Hepatic stellate cell (primary cell): ENCODE measurements around the gene NTMT1.

Experiments
- DNase-seq: peaks from one replicate; pipeline ENCODE4 v3.0.0; 2011; ENCODE audit warnings: low spot score

NTMT1 gene

DNA sequence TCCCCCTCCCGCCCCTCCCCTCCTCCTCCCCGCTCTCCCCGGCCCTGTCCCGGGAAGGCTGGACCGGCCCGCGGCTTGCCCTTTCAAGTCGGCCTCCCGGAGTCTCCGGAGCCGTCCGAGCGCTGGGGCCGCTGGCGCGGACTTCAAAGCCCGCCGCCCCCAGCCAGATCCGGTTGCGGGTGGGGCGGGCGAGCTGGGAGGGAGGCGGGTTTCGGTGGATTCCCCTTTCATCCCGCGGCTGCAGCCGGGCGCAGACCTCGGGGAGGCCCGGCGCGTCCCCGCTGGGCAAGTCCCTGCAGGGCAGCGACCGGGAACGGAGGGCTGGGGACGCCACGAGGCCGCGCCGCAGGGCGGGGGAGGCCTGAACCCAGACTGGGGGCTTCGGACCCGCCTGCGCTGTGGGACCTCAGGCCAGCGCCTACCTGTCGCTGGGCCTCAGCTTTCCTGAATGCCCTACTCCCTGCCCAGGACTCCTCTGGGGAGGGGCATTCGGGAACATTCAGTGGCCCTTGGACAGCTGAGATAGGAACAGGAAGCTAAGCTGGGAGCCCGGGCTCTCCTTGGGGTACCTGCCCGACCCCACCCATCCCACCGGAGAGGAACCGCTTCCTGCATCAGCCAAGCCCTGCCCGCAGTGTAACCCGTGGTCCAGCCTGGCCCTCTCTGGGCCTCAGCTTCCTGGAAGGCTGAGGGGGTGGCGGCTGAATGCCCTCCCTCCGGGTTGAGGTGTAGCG lies 28.4 kb upstream of the NTMT1 start:
- peak; percentile 66 for DNase-seq

DNA sequence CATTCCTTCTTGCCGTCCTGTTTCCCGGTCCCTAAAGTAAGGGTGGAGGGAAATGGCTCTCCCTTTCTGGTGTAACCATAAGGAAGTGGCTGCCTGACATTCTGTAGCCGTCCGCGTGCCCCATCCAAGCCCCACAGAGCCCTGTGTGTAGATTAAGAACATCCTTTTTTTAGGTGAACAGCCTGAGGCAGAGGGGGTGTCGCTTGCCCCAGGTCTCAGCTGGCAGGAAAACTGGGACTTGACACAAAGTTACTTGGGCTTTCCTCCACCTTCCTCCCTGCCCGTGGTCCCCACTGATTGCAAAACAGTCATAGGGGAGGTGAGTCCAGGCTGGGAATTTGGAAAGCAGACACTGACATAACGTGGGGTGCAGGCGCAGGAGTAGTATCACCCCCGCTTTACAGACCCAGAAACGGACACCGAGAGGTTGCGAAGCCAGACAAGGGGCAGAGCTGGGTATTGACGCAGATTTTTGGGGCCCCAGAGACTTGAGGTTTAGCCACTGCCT lies 27.8 kb upstream of the NTMT1 start:
- DNase-seq = no peak

GRCh38 chr9:129601082-129601674 lies 24.8 kb upstream of the NTMT1 start:
- no peak for DNase-seq

DNA sequence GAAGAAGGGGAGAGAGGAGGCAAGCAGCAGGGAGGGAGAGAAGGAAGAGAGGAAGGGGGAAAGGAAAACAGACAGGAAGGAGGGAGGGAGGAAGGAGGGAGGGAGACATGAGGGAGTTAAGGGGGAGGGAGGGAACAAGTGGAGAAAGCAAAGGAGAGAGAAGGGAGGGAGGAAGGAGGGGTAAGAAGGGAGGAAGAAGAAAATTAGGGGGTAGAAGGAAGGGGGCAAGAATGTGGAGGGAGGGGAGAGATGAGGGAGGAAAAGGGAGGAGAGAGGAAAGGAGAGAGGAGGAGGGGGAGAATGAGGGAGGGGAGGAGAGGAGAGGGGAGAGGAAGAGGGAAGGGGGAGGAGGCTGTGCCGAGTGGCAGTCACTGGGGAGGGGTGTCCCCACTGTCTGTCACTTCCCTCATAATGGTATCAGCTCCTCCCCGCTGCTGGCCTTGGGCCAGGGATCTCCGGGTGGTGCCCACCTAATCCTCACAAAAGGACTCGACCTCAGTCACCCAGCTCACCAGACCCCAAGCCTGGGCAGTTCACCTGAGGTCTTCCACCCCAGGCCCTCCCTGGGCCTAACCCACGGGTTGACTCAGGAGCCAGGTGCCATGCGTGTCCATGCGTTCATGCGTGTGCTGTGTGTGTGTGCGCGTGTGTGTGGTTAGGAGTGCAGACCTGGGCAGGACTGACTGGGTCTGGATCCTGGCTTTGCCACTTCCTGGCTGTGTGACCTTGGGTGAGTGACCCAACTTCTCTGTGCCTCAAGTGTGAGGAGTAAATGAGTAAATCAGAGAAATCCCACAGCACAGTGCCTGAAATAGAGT lies 23.2 kb upstream of the NTMT1 start:
- no peak for DNase-seq

- DNase-seq = no peak
These were observed 21.8 kb upstream of the NTMT1 start for GRCh38 chr9:129604056-129604765.

- no peak for DNase-seq
These were observed 21.2 kb upstream of the NTMT1 start for GRCh38 chr9:129604766-129605163.

DNA sequence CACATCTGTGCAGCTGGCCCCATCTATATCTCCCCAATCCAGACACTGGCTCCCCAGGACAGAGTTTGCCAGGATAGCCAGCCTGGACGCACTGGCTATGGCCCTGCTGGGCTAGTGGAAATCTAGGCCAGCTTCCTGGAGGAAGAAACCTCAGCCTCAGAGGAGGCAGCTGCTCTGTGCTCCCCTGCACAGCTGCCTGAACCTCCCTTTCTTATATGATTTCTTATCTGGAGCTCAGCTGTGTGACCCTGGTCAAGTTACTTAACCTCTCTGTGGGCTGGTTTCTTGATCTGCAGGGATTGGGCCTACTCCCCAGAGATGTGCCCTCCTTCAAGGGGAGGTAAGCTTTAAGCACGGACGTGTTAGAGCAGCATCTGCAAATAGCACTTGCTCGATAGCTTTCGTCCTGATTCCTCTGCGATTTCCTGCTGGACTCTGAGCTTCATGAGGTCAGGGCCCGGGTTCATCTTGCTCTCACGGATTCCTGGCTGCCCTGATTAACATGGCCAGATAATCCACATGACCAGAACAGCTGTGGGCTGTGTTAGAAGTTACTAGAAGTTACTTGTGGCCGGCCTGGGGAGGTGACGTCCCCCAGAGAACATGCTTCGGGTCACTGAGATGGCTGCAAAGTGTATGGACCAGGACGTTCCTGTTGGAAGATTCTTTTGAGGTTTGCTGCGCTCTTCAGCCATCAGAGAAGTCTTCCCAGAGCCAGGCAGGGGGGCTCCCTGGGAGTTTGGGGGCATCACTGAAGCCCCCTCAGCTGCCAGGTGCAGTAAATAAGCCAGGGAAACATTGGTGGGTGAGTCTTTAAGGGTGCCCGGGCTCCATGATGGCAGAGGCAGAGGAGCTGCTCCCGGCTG lies 19.6 kb upstream of the NTMT1 start:
- no peak for DNase-seq

- DNase-seq = no peak
These were observed 19.0 kb upstream of the NTMT1 start for GRCh38 chr9:129607027-129607387.

DNA sequence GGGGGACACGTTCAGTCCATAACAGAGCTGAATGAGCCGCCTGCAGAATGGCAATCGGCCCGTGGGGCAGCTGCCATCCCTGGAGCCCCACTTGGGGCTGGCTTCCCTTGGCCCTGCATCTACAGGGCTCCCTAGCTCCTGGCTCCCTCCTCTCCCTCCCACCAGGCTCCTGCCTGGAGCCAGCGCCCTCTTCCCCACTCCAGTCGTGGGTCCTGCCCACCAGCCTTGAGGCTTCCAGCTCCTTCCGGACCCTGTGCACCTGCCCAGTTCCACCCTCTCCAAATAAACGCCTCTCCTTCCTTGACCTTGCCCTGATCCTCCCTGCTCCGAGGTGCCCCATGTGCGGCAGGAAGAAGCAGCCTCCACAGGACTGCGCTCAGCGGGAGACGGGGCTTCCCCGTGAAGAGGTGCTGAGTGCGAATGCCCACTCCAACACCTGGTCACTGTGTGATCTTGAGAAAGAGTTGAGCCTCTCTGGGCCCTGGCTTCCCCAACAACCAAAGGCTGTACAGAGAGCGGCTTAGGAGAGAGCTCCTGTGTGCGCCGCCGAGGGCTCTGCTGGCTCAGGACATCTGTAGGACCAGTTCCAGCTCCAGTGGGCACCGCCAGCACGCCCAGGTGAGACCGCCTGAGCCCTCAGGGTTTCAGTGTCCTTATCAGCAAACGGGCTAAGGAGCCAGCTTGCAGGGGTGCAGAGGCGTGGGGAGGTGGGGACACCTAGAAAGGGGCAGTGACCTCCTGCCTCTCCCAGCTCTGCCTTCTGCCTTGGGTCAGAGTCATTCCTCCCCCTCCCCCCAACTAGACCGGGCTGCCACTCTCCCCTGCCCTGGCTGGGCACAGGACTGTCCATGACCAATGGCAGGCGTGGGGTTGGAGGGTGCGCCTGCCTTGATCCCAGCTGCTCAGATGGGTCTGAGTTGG lies 17.1 kb upstream of the NTMT1 start:
- no peak for DNase-seq

DNA sequence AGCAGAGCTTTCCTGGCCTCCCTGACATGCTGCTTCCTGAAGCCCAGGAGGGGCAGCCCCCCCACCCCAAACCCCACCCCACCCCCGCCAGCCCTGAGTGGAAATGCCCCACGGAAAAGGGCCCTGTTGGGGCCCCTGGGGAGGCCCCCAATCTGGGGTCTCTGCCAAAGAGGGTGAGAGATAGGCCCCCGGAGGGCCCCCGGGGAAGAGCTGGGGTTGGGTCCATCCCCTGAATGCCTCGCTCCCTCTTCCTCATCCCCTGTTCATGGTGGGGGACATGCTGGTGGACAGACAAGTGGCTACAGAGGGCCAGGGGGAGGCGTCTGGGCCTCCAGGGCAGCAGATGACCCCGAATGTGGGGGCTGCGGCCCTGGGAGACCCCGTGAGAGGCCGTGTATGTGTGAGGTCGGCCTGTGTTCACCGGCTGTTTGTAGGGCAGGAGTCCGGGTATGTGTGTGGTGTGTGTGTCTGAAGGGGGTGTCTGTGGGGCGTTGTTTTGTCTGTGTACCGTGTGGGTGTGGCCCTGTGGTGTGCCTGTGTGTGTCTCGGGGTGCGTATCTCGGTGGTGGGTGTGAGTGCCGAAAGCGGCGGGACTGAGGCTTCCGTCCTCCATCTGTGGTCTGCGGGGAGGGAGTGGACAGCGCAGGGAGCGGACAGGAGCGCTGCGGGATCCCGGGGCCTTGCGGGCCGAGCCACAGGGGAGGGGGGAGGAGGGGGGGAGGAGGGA lies 16.3 kb upstream of the NTMT1 start:
- peak; percentile 72 for DNase-seq

- no peak for DNase-seq
These were observed 15.8 kb upstream of the NTMT1 start for GRCh38 chr9:129610213-129610472.

GRCh38 chr9:129610473-129611306 lies 15.3 kb upstream of the NTMT1 start:
- DNase-seq = peak; percentile 91

DNA sequence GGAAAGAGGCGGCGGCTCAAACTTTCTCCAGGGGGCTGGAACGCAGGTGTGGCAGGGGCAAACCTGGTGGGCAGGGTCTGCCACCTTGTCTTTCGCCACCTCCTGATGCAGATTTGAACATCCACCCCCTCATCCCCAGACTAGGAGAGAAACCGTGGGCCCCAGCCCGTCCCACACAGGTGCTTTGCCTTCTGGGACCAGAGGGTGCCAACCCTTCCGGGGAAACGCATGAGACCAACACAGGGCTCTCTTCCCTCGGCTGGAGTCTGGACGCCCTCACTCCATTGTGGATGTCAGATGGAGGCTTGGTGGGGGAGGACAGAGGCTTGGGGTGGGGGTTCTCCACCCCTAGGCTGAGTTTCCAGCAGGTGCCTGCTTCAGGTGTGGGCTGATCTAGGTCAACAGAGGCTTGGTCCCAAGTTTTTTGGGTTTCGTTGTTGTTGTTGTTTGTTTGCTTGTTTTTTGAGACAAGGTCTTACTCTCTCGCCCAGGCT lies 14.6 kb upstream of the NTMT1 start:
- DNase-seq = no peak

- no peak for DNase-seq
These were observed 13.8 kb upstream of the NTMT1 start for GRCh38 chr9:129612123-129612522.

- no peak for DNase-seq
These were observed 13.0 kb upstream of the NTMT1 start for GRCh38 chr9:129612815-129613519.

- no peak for DNase-seq
These were observed 12.3 kb upstream of the NTMT1 start for GRCh38 chr9:129613520-129614175.

GRCh38 chr9:129614932-129615331 lies 11.0 kb upstream of the NTMT1 start:
- no peak for DNase-seq
